GM23338 (cell line): ENCODE measurements around the gene LRP4.
A peak's percentile ranks its signal among the peaks of the same experiment; 100 is the strongest.

Source experiments
- CREB1 ChIP-seq: fragments of 250-450 bp; sonication (Bioruptor Pico); IDR thresholded peaks from 2 replicates; pipeline ENCODE4 v1.5.0; 2020; ENCODE audit warnings: low read depth, mild to moderate bottlenecking, moderate library complexity
- EZH2 ChIP-seq: fragments of 200-600 bp; sonication (generic); IDR thresholded peaks from one replicate; pipeline ENCODE4 v1.8.0; 2017; ENCODE audit warnings: antibody characterized with exemption, mild to moderate bottlenecking, low read depth; ENCODE audit not compliant: unreplicated experiment
- EZH2phosphoT487 ChIP-seq: fragments of 200-600 bp; sonication (generic); IDR thresholded peaks from one replicate; pipeline ENCODE4 v1.8.1; 2018; ENCODE audit warnings: antibody characterized with exemption; ENCODE audit not compliant: unreplicated experiment
- JUNB ChIP-seq: IDR thresholded peaks from one replicate; pipeline ENCODE4 v1.6.1; 2016; ENCODE audit warnings: antibody characterized with exemption; ENCODE audit not compliant: unreplicated experiment
- POLR2AphosphoS5 ChIP-seq: IDR thresholded peaks from 2 replicates; pipeline ENCODE4 v1.6.1; 2016; ENCODE audit warnings: antibody characterized with exemption, low read depth
- STAT1 ChIP-seq: IDR thresholded peaks from one replicate; pipeline ENCODE4 v1.6.1; 2016; ENCODE audit warnings: antibody characterized with exemption; ENCODE audit not compliant: unreplicated experiment
- ZNF114 ChIP-seq: fragments of 250-450 bp; sonication (Bioruptor Pico); IDR thresholded peaks from 2 replicates; pipeline ENCODE4 v1.5.0; 2020; ENCODE audit warnings: mild to moderate bottlenecking, moderate library complexity
- ZNF331 ChIP-seq: fragments of 250-450 bp; sonication (Bioruptor Pico); IDR thresholded peaks from 2 replicates; pipeline ENCODE4 v1.5.0; 2020; ENCODE audit warnings: low read depth, mild to moderate bottlenecking, moderate library complexity
- TF ChIP-seq, protein P1 (sequence below), 2 experiments: fragments of 200-600 bp in 1 of 2; sonication (generic) in 1 of 2; conservative IDR thresholded peaks; 2 replicates each; pipeline versions ENCODE4 v1.5.1 to v1.6.1; 2016 to 2017; ENCODE audit warnings: antibody characterized with exemption in 2 of 2, low read depth in 2 of 2, mild to moderate bottlenecking in 2 of 2, moderate library complexity in 1 of 2
- TF ChIP-seq, protein P2 (sequence below): IDR thresholded peaks from 2 replicates; pipeline ENCODE4 v1.6.1; 2016; ENCODE audit warnings: antibody characterized with exemption
- TF ChIP-seq, protein P3 (sequence below): IDR thresholded peaks from one replicate; pipeline ENCODE4 v1.6.1; 2018; ENCODE audit warnings: antibody characterized with exemption; ENCODE audit not compliant: unreplicated experiment
- TF ChIP-seq, protein P4 (sequence below): fragments of 250-450 bp; sonication (Bioruptor Pico); IDR thresholded peaks from 2 replicates; pipeline ENCODE4 v1.5.0; 2020; ENCODE audit warnings: mild to moderate bottlenecking, moderate library complexity

DNA sequence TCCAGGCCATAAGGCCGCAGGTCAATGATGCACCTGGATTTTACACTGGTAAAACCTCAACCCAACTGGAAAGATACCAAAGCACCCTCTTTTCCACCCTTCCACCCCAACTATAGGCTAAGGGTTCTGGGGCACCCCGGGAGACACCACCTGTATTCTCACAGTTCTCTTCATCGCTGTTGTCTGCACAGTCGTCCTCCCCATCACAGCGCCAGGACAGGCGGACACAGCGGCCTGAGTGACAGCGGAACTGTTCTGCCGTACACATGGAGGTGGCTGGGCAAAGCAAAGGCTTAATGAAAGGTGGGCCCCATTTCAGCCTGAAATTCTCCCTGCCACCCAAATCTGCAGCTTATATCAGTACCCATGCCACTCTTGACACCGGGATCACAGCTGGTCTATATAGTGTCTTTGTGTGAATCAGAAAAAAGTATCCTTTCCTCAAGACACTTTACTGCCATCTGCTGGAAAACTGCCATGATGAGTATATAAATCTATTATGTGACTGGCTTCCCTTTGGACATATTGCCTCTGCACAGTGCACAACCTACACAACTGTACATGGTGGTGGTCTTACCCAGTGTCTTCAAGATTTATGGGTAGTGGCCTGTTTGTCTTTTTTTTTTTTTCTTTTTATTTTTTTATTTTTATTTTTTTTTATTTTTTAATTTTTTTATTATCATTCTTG lies 21.5 kb downstream of the LRP4 start:
- TF ChIP-seq JUNB = no peak
- TF ChIP-seq, protein P1, sequence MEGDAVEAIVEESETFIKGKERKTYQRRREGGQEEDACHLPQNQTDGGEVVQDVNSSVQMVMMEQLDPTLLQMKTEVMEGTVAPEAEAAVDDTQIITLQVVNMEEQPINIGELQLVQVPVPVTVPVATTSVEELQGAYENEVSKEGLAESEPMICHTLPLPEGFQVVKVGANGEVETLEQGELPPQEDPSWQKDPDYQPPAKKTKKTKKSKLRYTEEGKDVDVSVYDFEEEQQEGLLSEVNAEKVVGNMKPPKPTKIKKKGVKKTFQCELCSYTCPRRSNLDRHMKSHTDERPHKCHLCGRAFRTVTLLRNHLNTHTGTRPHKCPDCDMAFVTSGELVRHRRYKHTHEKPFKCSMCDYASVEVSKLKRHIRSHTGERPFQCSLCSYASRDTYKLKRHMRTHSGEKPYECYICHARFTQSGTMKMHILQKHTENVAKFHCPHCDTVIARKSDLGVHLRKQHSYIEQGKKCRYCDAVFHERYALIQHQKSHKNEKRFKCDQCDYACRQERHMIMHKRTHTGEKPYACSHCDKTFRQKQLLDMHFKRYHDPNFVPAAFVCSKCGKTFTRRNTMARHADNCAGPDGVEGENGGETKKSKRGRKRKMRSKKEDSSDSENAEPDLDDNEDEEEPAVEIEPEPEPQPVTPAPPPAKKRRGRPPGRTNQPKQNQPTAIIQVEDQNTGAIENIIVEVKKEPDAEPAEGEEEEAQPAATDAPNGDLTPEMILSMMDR (conservative IDR thresholded peaks at IDR 0.05; ENCODE audit: low read depth in 2 of 2) = peak; percentile 43 to 47
- no peak for TF ChIP-seq POLR2AphosphoS5
- TF ChIP-seq ZNF331 (CRISPR knock-in tag) = no peak
- no peak for TF ChIP-seq EZH2
- no peak for TF ChIP-seq CREB1 (CRISPR knock-in tag)
- TF ChIP-seq EZH2phosphoT487 = no peak
- TF ChIP-seq, protein P2, sequence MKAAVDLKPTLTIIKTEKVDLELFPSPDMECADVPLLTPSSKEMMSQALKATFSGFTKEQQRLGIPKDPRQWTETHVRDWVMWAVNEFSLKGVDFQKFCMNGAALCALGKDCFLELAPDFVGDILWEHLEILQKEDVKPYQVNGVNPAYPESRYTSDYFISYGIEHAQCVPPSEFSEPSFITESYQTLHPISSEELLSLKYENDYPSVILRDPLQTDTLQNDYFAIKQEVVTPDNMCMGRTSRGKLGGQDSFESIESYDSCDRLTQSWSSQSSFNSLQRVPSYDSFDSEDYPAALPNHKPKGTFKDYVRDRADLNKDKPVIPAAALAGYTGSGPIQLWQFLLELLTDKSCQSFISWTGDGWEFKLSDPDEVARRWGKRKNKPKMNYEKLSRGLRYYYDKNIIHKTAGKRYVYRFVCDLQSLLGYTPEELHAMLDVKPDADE = no peak
- TF ChIP-seq, protein P3, sequence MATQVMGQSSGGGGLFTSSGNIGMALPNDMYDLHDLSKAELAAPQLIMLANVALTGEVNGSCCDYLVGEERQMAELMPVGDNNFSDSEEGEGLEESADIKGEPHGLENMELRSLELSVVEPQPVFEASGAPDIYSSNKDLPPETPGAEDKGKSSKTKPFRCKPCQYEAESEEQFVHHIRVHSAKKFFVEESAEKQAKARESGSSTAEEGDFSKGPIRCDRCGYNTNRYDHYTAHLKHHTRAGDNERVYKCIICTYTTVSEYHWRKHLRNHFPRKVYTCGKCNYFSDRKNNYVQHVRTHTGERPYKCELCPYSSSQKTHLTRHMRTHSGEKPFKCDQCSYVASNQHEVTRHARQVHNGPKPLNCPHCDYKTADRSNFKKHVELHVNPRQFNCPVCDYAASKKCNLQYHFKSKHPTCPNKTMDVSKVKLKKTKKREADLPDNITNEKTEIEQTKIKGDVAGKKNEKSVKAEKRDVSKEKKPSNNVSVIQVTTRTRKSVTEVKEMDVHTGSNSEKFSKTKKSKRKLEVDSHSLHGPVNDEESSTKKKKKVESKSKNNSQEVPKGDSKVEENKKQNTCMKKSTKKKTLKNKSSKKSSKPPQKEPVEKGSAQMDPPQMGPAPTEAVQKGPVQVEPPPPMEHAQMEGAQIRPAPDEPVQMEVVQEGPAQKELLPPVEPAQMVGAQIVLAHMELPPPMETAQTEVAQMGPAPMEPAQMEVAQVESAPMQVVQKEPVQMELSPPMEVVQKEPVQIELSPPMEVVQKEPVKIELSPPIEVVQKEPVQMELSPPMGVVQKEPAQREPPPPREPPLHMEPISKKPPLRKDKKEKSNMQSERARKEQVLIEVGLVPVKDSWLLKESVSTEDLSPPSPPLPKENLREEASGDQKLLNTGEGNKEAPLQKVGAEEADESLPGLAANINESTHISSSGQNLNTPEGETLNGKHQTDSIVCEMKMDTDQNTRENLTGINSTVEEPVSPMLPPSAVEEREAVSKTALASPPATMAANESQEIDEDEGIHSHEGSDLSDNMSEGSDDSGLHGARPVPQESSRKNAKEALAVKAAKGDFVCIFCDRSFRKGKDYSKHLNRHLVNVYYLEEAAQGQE = no peak
- TF ChIP-seq STAT1 = no peak
- TF ChIP-seq, protein P4, sequence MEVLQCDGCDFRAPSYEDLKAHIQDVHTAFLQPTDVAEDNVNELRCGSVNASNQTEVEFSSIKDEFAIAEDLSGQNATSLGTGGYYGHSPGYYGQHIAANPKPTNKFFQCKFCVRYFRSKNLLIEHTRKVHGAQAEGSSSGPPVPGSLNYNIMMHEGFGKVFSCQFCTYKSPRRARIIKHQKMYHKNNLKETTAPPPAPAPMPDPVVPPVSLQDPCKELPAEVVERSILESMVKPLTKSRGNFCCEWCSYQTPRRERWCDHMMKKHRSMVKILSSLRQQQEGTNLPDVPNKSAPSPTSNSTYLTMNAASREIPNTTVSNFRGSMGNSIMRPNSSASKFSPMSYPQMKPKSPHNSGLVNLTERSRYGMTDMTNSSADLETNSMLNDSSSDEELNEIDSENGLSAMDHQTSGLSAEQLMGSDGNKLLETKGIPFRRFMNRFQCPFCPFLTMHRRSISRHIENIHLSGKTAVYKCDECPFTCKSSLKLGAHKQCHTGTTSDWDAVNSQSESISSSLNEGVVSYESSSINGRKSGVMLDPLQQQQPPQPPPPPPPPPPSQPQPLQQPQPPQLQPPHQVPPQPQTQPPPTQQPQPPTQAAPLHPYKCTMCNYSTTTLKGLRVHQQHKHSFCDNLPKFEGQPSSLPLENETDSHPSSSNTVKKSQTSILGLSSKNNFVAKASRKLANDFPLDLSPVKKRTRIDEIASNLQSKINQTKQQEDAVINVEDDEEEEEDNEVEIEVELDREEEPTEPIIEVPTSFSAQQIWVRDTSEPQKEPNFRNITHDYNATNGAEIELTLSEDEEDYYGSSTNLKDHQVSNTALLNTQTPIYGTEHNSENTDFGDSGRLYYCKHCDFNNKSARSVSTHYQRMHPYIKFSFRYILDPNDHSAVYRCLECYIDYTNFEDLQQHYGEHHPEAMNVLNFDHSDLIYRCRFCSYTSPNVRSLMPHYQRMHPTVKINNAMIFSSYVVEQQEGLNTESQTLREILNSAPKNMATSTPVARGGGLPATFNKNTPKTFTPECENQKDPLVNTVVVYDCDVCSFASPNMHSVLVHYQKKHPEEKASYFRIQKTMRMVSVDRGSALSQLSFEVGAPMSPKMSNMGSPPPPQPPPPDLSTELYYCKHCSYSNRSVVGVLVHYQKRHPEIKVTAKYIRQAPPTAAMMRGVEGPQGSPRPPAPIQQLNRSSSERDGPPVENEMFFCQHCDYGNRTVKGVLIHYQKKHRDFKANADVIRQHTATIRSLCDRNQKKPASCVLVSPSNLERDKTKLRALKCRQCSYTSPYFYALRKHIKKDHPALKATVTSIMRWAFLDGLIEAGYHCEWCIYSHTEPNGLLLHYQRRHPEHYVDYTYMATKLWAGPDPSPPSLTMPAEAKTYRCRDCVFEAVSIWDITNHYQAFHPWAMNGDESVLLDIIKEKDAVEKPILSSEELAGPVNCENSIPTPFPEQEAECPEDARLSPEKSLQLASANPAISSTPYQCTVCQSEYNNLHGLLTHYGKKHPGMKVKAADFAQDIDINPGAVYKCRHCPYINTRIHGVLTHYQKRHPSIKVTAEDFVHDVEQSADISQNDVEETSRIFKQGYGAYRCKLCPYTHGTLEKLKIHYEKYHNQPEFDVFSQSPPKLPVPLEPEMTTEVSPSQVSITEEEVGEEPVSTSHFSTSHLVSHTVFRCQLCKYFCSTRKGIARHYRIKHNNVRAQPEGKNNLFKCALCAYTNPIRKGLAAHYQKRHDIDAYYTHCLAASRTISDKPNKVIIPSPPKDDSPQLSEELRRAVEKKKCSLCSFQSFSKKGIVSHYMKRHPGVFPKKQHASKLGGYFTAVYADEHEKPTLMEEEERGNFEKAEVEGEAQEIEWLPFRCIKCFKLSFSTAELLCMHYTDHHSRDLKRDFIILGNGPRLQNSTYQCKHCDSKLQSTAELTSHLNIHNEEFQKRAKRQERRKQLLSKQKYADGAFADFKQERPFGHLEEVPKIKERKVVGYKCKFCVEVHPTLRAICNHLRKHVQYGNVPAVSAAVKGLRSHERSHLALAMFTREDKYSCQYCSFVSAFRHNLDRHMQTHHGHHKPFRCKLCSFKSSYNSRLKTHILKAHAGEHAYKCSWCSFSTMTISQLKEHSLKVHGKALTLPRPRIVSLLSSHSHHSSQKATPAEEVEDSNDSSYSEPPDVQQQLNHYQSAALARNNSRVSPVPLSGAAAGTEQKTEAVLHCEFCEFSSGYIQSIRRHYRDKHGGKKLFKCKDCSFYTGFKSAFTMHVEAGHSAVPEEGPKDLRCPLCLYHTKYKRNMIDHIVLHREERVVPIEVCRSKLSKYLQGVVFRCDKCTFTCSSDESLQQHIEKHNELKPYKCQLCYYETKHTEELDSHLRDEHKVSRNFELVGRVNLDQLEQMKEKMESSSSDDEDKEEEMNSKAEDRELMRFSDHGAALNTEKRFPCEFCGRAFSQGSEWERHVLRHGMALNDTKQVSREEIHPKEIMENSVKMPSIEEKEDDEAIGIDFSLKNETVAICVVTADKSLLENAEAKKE = no peak
- TF ChIP-seq ZNF114 (CRISPR knock-in tag) = no peak
